Stimulated activated CD4-positive, alpha-beta T cell treated with anti-CD3 and anti-CD28 coated beads, Interleukin-12 subunit alpha, Interleukin-12 subunit beta, amount 100 ng/mL, for 24 hours (primary cell): Measurements from ENCODE around the gene WDR54.
"Not testable (repeated sequence)": the region's sequence is repeated elsewhere in the genome, so short reads cannot be mapped to it uniquely, and the experiment has no call there.

ENCODE experiments used
- DNase-seq, 2 experiments: peaks; one replicate each; pipeline ENCODE4 v3.0.0-alpha.2; 2020; ENCODE audit warnings: low read depth in 2 of 2

WDR54 gene

DNA sequence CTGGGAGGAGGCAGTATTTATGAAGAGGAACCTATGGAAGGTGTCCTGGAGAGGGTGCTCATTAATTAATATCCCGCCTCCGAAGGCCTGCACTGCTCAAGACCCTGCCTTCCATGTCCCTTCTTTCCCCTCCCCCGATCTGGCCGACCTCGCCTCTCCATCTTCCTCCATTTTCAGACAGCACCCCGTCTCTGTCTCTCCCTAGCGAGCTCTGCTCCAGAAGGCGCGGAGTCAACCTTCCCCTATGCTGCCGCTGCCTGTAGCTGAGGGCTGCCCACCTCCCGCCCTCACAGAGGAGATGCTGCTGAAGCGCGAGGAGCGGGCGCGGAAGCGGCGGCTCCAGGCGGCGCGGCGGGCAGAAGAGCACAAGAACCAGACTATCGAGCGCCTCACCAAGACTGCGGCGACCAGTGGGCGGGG, 35.6 kb downstream of the WDR54 start:
- DNase-seq: no peak

DNA sequence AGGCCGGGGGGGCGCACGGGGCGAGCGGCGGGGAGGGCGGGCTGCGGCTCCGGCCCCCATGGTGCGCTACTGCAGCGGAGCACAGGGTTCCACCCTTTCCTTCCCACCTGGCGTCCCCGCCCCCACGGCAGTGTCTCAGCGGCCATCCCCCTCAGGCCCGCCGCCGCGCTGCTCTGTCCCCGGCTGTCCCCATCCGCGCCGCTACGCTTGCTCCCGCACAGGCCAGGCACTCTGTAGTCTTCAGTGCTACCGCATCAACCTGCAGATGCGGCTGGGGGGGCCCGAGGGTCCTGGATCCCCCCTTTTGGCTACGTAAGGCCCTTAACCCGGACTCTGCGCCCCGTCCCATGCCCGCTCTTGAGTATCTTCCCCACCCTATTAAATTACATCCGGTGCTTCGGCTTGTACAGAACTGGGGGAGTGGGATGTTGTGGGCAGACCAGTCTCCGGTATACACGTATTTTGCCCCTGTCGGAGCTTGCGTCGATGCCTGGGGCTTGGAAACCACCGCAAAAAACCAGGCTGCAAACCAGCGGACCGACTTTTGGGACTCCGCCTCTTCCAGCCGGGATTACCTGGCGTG, 36.1 kb downstream of the WDR54 start:
- peak; percentile 56 to 74 for DNase-seq

- peak; percentile 98 to 99 for DNase-seq
These were observed 36.8 kb downstream of the WDR54 start, which contains the start of gene WBP1 for GRCh38 chr2:74458132-74458937. Gene WBP1 (plus strand): TSS chr2:74458438. CDS start chr2:74458603, 165 bp downstream.

DNA sequence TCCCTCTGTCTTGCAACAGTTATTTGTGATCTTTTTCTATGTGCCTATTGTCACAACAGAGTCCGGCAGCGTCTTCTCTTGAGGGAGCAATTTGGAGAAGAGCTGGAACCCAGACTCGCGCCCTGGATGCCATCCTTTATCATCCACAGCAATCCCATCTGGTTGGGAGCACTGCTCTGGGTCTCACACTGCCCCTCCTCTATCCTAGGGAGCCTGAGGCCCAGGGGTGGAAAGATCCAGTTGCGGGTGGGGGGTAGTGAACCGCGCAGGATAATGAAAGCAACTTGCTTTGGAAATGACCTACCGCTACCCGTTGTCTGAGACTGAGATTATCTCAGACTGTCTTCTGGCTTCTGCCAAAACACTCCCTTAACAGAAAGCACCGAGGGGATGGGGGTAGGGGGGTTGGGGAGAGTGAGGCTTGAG, 37.4 kb downstream of the WDR54 start:
- DNase-seq: no peak

GRCh38 chr2:74459503-74460118, 38.1 kb downstream of the WDR54 start:
- DNase-seq: not testable (repeated sequence)

DNA sequence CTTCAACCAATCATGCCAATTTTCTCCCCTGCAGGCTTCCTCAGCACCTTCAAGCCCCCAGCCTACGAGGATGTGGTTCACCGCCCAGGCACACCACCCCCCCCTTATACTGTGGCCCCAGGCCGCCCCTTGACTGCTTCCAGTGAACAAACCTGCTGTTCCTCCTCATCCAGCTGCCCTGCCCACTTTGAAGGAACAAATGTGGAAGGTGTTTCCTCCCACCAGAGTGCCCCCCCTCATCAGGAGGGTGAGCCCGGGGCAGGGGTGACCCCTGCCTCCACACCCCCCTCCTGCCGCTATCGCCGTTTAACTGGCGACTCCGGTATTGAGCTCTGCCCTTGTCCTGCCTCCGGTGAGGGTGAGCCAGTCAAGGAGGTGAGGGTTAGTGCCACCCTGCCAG, 38.7 kb downstream of the WDR54 start:
- not testable (repeated sequence) for DNase-seq

GRCh38 chr2:74461187-74462053, 39.9 kb downstream of the WDR54 start:
- no peak for DNase-seq

GRCh38 chr2:74462054-74462785, 40.7 kb downstream of the WDR54 start:
- no peak for DNase-seq

DNA sequence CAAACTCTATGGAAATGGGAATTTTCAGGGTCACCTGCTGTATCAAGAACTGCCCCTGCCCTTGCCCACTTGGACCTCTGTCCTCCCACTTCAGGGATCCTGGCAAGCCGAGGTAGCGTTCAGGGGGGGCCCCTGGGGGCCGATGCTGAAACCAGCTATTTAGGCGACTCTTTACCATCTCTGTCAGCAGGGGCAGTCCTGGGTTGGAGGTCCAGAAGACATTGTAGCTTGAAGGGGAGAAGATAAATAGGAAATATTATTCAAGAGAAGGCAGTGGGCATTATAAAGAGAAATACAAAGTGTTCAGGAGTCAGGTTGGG, 41.2 kb downstream of the WDR54 start:
- no peak for DNase-seq

DNA sequence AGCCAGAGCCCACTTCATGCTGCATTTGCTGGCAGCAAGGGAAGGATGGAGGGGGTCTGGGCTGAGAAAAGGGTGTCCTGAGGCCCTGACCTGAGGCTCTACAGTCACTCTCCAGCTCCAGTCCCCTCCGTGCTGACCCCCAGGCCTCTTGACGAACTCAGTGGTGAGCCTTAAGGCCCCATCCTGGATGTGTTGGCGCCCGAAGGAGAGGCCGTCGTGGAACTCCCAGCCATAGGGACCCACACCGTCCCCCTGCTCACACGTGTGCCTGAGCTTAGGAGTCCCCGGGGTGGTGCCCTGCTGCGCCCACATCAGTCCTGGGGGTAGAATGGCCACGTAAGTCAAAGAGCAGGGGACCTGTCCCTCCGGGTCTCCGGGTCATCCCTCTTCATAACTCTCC, 42.9 kb downstream of the WDR54 start:
- no peak for DNase-seq

- not testable (repeated sequence) for DNase-seq
These were observed 49.2 kb downstream of the WDR54 start for GRCh38 chr2:74470742-74471141.

- no peak for DNase-seq
These were observed 50.0 kb downstream of the WDR54 start for GRCh38 chr2:74471332-74472065.

DNA sequence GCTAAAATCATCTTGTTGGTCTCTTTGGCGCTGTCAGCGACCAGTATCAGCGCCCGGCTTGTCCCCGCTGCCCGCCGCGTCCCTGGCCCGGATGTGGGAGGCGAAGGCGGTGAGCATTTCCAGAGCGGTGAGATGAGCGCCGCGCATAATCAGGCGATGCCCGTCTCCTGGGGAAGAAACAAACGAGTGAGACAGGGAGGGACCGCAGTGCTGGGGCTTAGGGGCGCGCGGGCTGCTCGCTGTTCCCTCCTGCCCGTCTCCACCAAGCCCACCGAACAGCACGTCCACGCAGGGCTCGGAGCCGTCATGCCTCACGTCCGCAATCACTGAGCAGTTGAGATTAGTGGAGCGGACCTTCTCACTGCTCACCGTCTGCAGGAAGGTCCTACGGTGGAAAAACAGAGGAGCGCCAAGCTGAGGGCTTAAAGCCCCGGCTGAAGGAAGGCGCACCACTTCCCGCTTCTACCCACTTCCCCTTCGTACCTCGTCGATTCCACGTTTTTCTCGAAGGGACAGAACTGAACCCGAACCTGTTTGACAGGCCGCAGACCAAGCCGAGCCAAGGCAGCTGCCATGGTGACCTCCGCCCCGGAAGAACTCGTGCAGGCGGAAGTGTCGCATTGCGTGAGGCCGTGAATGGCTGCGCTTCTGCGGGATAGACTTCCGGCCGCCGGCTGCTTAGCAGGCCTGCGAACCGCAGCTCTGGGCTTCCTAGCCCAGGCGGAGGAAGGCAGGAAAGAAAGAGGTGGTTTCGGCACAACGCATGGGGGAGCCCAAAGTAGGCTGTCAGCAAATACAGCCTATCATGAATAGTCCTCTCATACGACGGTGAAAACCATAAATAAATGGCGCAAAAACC, 50.8 kb downstream of the WDR54 start, which contains the start of gene MRPL53:
Gene MRPL53, minus strand, starts transcription at position 595 of the 859 bp plus-strand sequence. Its CDS starts 20 bp downstream, at position 575.
- peak; percentile 91 to 96 for DNase-seq

GRCh38 chr2:74472945-74473258, 51.4 kb downstream of the WDR54 start:
- no peak for DNase-seq

GRCh38 chr2:74474481-74474880, 53.0 kb downstream of the WDR54 start:
- no peak for DNase-seq

- no peak for DNase-seq
These were observed 53.4 kb downstream of the WDR54 start for GRCh38 chr2:74474899-74475298.
